ENCODE measurements around the gene EPHA6.

The EPHA6 gene

GRCh38 chr3:97736928-97737327 lies 922.5 kb downstream of the EPHA6 start:
- H3K27ac ChIP-seq, result no peak overlapping the region
- TF ChIP-seq CTCF (conservative IDR thresholded peaks at IDR 0.05; ENCODE audit: low read depth), result no peak
- ChIA-PET CTCF (no interaction called here), POLR2A (ENCODE audit: low non-redundant PET) (no interaction called here)
- no peak for DNase-seq (ENCODE audit: low spot score)

- ChIA-PET POLR2A (ENCODE audit: low non-redundant PET) (no interaction called here), CTCF (no interaction called here)
- H3K27ac ChIP-seq, result no peak overlapping the region
- DNase-seq (ENCODE audit: low spot score), result no peak
- no peak for TF ChIP-seq CTCF (conservative IDR thresholded peaks at IDR 0.05; ENCODE audit: low read depth)
Measured at GRCh38 chr3:97738761-97739160, 924.4 kb downstream of the EPHA6 start.

- CTCF ChIA-PET, result no interaction called here
- TF ChIP-seq CTCF (conservative IDR thresholded peaks at IDR 0.05; ENCODE audit: low read depth), result no peak
- no peak for DNase-seq (ENCODE audit: low spot score)
- no peak overlapping the region for H3K27ac ChIP-seq
- POLR2A ChIA-PET (ENCODE audit: low non-redundant PET), result no interaction called here
Measured at GRCh38 chr3:97742036-97742435, 927.6 kb downstream of the EPHA6 start.

- H3K27ac ChIP-seq, result no peak overlapping the region
- no peak for DNase-seq (ENCODE audit: low spot score)
- CTCF ChIA-PET, result no interaction called here
- TF ChIP-seq CTCF (conservative IDR thresholded peaks at IDR 0.05; ENCODE audit: low read depth), result no peak
- POLR2A ChIA-PET (ENCODE audit: low non-redundant PET), result no interaction called here
Measured at GRCh38 chr3:97744289-97744688, 929.9 kb downstream of the EPHA6 start.

GRCh38 chr3:97763586-97764406 lies 949.4 kb downstream of the EPHA6 start:
- POLR2A ChIA-PET (ENCODE audit: low non-redundant PET), result no interaction called here
- peak overlapping the region; percentile 86 for H3K27ac ChIP-seq

More at GRCh38 chr3:97763586-97764406, 949.4 kb downstream of the EPHA6 start:
- no peak for DNase-seq (ENCODE audit: low spot score)
- no peak for TF ChIP-seq CTCF (conservative IDR thresholded peaks at IDR 0.05; ENCODE audit: low read depth)
- CTCF ChIA-PET, result interaction anchor here (0.6 to 0.9 kb wide), 4 partner anchors 8 to 1392 kb away, joined by 3 read pairs; no protein-coding TSS in a partner anchor

All from RWPE1 (cell line).